MCF 10A (cell line): ENCODE measurements around the gene WASHC2A. TPM values are rescaled to one million over a fixed set of nuclear protein-coding genes. Genes with fewer than 3 reads are reported as not detected.
"Not testable (repeated sequence)": the region's sequence is repeated elsewhere in the genome, so short reads cannot be mapped to it uniquely, and the experiment has no call there.

Experiments
- BruUV-seq: library from RNA; stranded (reverse); fragments of 400-500 nt; replicated peaks from 2 replicates; lab custom pipeline; 2021; lab: Mats Ljungman, UMichigan
- CTCF ChIA-PET: fragments of 300-600 bp; sonication (Branson Sonifier 250); formaldehyde crosslinking; extraction: SDS; loops from one replicate; lab custom pipeline; 2021; ENCODE audit warnings: antibody characterized with exemption, inconsistent platforms; lab: Yijun Ruan, JAX
- POLR2A ChIA-PET: fragments of 300-600, 350-650 bp; sonication (Branson Sonifier 250); formaldehyde crosslinking; extraction: SDS; loops from one replicate; lab custom pipeline; 2020; ENCODE audit warnings: antibody characterized with exemption, inconsistent platforms; lab: Yijun Ruan, JAX
- DNase-seq: peaks from one replicate; pipeline ENCODE4 v3.0.0-alpha.2; 2018; ENCODE audit not compliant: unreplicated experiment
- H3K27ac Mint-ChIP-seq: one replicate; pipeline ENCODE4 v1.8.0; 2022; ENCODE audit warnings: mild to moderate bottlenecking, low read depth, mixed read lengths; ENCODE audit not compliant: unreplicated experiment
- H3K27me3 Mint-ChIP-seq: one replicate; pipeline ENCODE4 v1.8.0; 2022; ENCODE audit warnings: mixed read lengths; ENCODE audit not compliant: insufficient read depth, unreplicated experiment
- H3K36me3 Mint-ChIP-seq: one replicate; pipeline ENCODE4 v1.8.0; 2022; ENCODE audit warnings: mild to moderate bottlenecking, moderate library complexity, mixed read lengths; ENCODE audit not compliant: insufficient read depth, unreplicated experiment
- H3K4me1 Mint-ChIP-seq: one replicate; pipeline ENCODE4 v1.8.0; 2022; ENCODE audit warnings: mixed read lengths; ENCODE audit not compliant: insufficient read depth, unreplicated experiment
- H3K4me3 Mint-ChIP-seq: one replicate; pipeline ENCODE4 v1.8.0; 2022; ENCODE audit warnings: mild to moderate bottlenecking, moderate library complexity, mixed read lengths; ENCODE audit not compliant: unreplicated experiment
- H3K9me3 Mint-ChIP-seq: one replicate; pipeline ENCODE4 v1.8.0; 2022; ENCODE audit warnings: mixed read lengths; ENCODE audit not compliant: unreplicated experiment
- intact Hi-C: fragments of 100-400 bp; cut with micrococcal nuclease; formaldehyde crosslinking; loops from 2 replicates; pipeline ENCODE4 v1.14.1; 2022
- total RNA-seq: library from RNA; stranded (reverse); gene quantifications from 2 replicates; pipeline ENCODE4 v1.2.3, GENCODE V29; 2022

Gene WASHC2A
- total RNA-seq, 1 experiment from 2014 or later = 19.3 TPM

DNA sequence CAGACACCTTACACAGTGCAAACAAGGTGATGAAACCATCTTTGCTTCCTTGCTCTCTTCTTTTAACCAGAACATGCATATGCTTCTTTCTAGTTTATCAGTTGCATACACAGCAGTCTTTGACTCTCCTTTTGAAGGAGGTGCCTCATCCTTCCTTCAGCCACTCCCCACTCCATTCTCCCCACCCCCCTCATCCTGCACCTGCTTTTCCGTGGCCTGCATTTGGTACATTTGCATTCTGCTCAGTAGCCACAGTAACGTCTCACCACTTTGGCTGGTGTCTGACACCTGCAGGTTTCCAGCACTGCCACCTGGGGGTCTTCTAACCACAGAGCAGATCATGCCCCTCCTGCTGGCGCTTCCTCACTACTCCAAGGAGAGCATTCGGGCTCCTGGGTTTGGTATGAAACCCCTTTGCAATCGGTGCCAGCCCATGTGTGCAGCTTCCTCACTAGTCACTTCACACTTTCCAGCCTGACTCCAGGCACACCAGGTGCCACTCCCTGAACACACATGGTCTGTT is 60.1 kb downstream of the WASHC2A start:
- intact Hi-C loops, CTCF ChIA-PET, H3K27me3 Mint-ChIP-seq, POLR2A ChIA-PET, H3K9me3 Mint-ChIP-seq, H3K4me3 Mint-ChIP-seq, BruUV-seq, H3K27ac Mint-ChIP-seq, DNase-seq: not testable (repeated sequence)
- H3K4me1 Mint-ChIP-seq = peaks cover 12% of the 10 kb centered on the region
- H3K36me3 Mint-ChIP-seq = peaks cover 23% of the 10 kb centered on the region

DNA sequence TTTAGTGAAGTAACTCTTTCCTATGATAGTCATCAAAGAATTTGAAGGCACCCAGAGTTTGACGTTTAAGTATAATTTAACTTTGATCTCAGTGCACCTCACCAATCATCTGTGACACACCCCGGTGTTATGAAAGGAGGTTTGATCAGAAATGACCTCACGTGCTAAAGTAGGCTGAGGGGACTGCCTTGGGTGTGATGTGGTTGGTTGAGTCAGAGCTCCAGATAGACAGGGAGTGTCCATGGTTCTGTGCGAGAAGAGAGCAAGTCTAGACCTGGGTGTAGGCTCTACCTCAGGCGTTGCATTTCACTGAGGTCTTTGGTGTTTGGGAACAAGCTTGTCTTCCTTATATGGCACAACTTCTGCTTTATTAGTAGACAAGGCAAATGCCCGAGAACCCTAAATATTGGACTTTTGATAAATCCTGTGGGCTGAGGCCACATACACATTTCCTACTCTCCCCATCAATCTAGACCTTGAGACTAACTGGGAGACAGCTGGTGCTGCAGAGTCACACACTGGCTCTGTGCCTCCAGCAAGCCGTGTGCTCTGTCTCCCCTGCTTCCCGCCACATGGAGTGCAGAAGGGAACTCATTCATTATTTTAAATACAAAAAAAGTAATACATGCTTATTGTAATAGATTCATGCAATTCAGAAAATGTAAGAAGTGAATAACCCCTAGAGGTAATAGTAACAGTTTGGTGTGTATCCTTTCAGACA is 63.7 kb downstream of the WASHC2A start:
- DNase-seq = peak; percentile 42
- H3K4me3 Mint-ChIP-seq, H3K27ac Mint-ChIP-seq, BruUV-seq, H3K9me3 Mint-ChIP-seq, H3K27me3 Mint-ChIP-seq, intact Hi-C loops: not testable (repeated sequence)
- POLR2A ChIA-PET = interaction anchor here (0.7 kb wide), 1 partner anchor 493 kb away, joined by 3 read pairs; no protein-coding TSS in a partner anchor
- CTCF ChIA-PET = interaction anchor here (0.6 kb wide), 1 partner anchor 845 kb away, joined by 5 read pairs; no protein-coding TSS in a partner anchor
- H3K36me3 Mint-ChIP-seq = peaks cover 27% of the 10 kb centered on the region
- peaks cover 12% of the 10 kb centered on the region for H3K4me1 Mint-ChIP-seq

GRCh38 chr10:50132322-50132721 is 64.6 kb downstream of the WASHC2A start:
- H3K4me3 Mint-ChIP-seq, H3K9me3 Mint-ChIP-seq, BruUV-seq, H3K27ac Mint-ChIP-seq, POLR2A ChIA-PET, DNase-seq, intact Hi-C loops, CTCF ChIA-PET, H3K27me3 Mint-ChIP-seq: not testable (repeated sequence)
- peaks cover 12% of the 10 kb centered on the region for H3K4me1 Mint-ChIP-seq
- peaks cover 28% of the 10 kb centered on the region for H3K36me3 Mint-ChIP-seq

- CTCF ChIA-PET, H3K9me3 Mint-ChIP-seq, DNase-seq, H3K4me3 Mint-ChIP-seq, POLR2A ChIA-PET, H3K27me3 Mint-ChIP-seq, intact Hi-C loops, H3K27ac Mint-ChIP-seq: not testable (repeated sequence)
- Mint-ChIP-seq H3K4me1 (peaks cover 12% of the 10 kb centered on the region), H3K36me3 (peaks cover 24% of the 10 kb centered on the region)
- BruUV-seq = TSS peak; percentile 59
Observed at GRCh38 chr10:50132841-50133240, 65.1 kb downstream of the WASHC2A start.

- H3K4me1 Mint-ChIP-seq, H3K27ac Mint-ChIP-seq, POLR2A ChIA-PET, H3K4me3 Mint-ChIP-seq, DNase-seq, CTCF ChIA-PET, H3K27me3 Mint-ChIP-seq, intact Hi-C loops, BruUV-seq, H3K36me3 Mint-ChIP-seq, H3K9me3 Mint-ChIP-seq: not testable (repeated sequence)
Observed at GRCh38 chr10:50143512-50144174, 75.9 kb downstream of the WASHC2A start.

DNA sequence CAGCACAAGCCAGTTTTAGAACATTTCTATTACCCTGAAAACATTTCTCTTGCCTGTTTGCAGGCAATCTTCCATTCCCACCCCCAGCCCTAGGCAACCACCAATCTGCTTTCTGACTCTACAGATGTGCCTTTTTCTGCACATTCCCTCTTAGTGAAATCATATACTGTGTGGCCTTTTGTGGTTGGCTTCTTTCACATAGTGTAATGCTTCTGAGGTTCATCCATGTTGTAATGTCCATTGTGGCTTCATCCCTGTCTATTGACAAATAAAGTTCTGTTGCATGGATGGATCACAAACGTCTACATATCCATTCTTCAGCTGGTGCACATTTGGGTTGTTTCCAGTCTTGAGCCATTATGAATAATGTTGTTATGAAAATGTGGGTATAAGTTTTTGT is 77.8 kb downstream of the WASHC2A start:
- BruUV-seq, POLR2A ChIA-PET, CTCF ChIA-PET: not testable (repeated sequence)

More for the DNA sequence above, 77.8 kb downstream of the WASHC2A start:
- H3K4me3 Mint-ChIP-seq, H3K9me3 Mint-ChIP-seq, intact Hi-C loops, H3K27me3 Mint-ChIP-seq, DNase-seq, H3K4me1 Mint-ChIP-seq, H3K27ac Mint-ChIP-seq, H3K36me3 Mint-ChIP-seq: not testable (repeated sequence)
